ENCODE data around the gene ATP11A. TPM values are rescaled to one million over a fixed set of nuclear protein-coding genes. Genes with fewer than 3 reads are reported as not detected.

ATP11A gene
- total and polyA plus RNA-seq, 10 of the 15 experiments (the other 5 are each of a cell fraction or from before 2014, with no cell fraction given), result 1.4 to 69.6 (median 14.4) TPM

DNA sequence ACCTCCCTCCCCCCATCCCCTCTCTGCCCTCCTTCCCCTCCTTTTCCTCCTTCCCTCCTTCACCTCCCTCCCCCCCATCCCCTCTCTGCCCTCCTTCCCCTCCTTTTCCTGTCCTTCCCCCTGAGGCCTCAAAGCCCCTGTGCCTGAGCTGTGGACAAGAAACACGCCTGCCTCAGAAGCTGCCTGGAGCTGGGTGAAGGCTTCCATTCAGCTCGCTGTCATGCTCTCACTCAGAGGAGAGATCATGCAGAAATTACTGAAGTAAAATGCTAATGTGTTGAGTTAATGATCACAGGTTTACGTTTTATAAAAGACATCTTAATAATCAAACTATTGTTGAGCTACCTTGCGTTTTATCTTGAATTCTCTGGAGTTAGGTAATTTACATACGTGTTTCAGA is 114.5 kb downstream of the ATP11A start (continued):
- TF ChIP-seq, protein P1, sequence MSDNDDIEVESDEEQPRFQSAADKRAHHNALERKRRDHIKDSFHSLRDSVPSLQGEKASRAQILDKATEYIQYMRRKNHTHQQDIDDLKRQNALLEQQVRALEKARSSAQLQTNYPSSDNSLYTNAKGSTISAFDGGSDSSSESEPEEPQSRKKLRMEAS (IDR thresholded peaks at IDR 0.05; ENCODE audit: low read depth, low read length), result no peak
- no peak for TF ChIP-seq CEBPB (IDR thresholded peaks at IDR 0.05; ENCODE audit: borderline replicate concordance in 1 of 2, low read depth in 2 of 2, low read length in 2 of 2)
- TF ChIP-seq, protein P2, sequence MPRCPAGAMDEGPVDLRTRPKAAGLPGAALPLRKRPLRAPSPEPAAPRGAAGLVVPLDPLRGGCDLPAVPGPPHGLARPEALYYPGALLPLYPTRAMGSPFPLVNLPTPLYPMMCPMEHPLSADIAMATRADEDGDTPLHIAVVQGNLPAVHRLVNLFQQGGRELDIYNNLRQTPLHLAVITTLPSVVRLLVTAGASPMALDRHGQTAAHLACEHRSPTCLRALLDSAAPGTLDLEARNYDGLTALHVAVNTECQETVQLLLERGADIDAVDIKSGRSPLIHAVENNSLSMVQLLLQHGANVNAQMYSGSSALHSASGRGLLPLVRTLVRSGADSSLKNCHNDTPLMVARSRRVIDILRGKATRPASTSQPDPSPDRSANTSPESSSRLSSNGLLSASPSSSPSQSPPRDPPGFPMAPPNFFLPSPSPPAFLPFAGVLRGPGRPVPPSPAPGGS (IDR thresholded peaks at IDR 0.05; ENCODE audit: borderline replicate concordance, insufficient read depth, low read depth, low read length, poor library complexity, severe bottlenecking), result no peak
- TF ChIP-seq CBX5 (IDR thresholded peaks at IDR 0.05; ENCODE audit: low read depth), result no peak
- no peak for TF ChIP-seq DPF2 (IDR thresholded peaks at IDR 0.05)
- no peak for TF ChIP-seq ZNF24 (IDR thresholded peaks at IDR 0.05)
- TF ChIP-seq LARP7 (IDR thresholded peaks at IDR 0.05), result no peak
- TF ChIP-seq, protein P3, sequence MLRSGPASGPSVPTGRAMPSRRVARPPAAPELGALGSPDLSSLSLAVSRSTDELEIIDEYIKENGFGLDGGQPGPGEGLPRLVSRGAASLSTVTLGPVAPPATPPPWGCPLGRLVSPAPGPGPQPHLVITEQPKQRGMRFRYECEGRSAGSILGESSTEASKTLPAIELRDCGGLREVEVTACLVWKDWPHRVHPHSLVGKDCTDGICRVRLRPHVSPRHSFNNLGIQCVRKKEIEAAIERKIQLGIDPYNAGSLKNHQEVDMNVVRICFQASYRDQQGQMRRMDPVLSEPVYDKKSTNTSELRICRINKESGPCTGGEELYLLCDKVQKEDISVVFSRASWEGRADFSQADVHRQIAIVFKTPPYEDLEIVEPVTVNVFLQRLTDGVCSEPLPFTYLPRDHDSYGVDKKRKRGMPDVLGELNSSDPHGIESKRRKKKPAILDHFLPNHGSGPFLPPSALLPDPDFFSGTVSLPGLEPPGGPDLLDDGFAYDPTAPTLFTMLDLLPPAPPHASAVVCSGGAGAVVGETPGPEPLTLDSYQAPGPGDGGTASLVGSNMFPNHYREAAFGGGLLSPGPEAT (IDR thresholded peaks at IDR 0.05; ENCODE audit: low read depth), result no peak

Data from GM12878 (cell line).